Adrenal gland (tissue), 19 donors: ENCODE measurements around the gene LXN. TPM values are rescaled to one million over a fixed set of nuclear protein-coding genes. Genes with fewer than 3 reads are reported as not detected.

Experiments used
- DNase-seq, 7 donors: peaks; one replicate each; pipeline ENCODE4 v3.0.0-alpha.2; 2019 to 2020
- H3K27ac ChIP-seq, 5 donors: fragments of 200-600 bp; sonication (generic) in 4 of 5; 1 replicate in 3 of 5; 2 replicates in 2 of 5; pipeline versions ENCODE4 v1.5.1 to v1.8.0; 2016 to 2020; ENCODE audit warnings: mild to moderate bottlenecking in 1 of 5
- H3K27me3 ChIP-seq: fragments of 200-600 bp; 2 replicates; pipeline ENCODE4 v1.8.0; 2021
- H3K36me3 ChIP-seq, 2 donors: fragments of 200-600 bp; replicated peaks in 1 of 2; 1 replicate in 1 of 2; 2 replicates in 1 of 2; pipeline versions ENCODE4 v1.5.1 to v1.8.0; 2018 to 2022
- H3K4me1 ChIP-seq, 2 donors: fragments of 200-600 bp; replicated peaks in 1 of 2; 1 replicate in 1 of 2; 2 replicates in 1 of 2; pipeline versions ENCODE4 v1.5.1 to v1.8.0; 2018 to 2021
- H3K4me3 ChIP-seq, 4 donors: fragments of 200-600 bp; sonication (generic) in 3 of 4; one replicate each; pipeline ENCODE4 v1.5.1; 2016 to 2018
- H3K9me3 ChIP-seq, 3 donors: fragments of 200-600 bp; sonication (generic) in 1 of 3; replicated peaks in 1 of 3; 1 replicate in 2 of 3; 2 replicates in 1 of 3; pipeline versions ENCODE4 v1.5.1 to v1.8.0; 2016 to 2021
- POLR2A ChIP-seq, 2 donors: fragments of 450-650 bp; IDR thresholded peaks; one replicate each; pipeline ENCODE4 v1.6.1; 2017; ENCODE audit warnings: antibody characterized with exemption in 2 of 2, mild to moderate bottlenecking in 2 of 2, moderate library complexity in 1 of 2
- WGBS, 4 donors: extraction: QIAGEN DNeasy Blood & Tissue Kit in 2 of 4; methylation state at CpG; one replicate each; pipeline versions ENCODE4 v1.1.5 to v1.1.7; 2013 to 2017; 5-methylcytosine and 5-hydroxymethylcytosine counted together
- intact Hi-C, 2 donors: fragments of 100-400 bp; cut with DNase I; formaldehyde crosslinking; loops; one replicate each; pipeline versions ENCODE4 v1.14.1 to v1.15.0; 2022 to 2023
- long read RNA-seq, 10 donors: library from polyadenylated mRNA in 3 of 10; unstranded in 2 of 10; stranded (forward) in 1 of 10; transcript quantifications; one replicate each; pipeline ENCODE4 v2.0.0 and lab custom pipeline, GENCODE V29; 2021 to 2026
- polyA plus RNA-seq, 3 donors: library from polyadenylated mRNA; stranded (reverse); fragments of 200-250 nt in 2 of 3; fragments of 350-450 nt in 1 of 3; fragmentation: Illumina TruSeq in 1 of 3; extraction: RNeasy Lipid Tissue Mini Kit (QIAGEN cat#74804) in 1 of 3; gene quantifications; one replicate each; pipeline ENCODE4 v1.2.3, GENCODE V29; 2013 to 2014
- total RNA-seq, 9 donors: library from RNA; depleted of rRNA in 4 of 9; stranded (reverse); fragments of >200 nt in 4 of 9; fragments of 120-200 nt in 1 of 9; fragmentation: NEBNext Ultra II Directional in 1 of 9; extraction: Animal tissue kit (Norgen Biotek cat#: 25700) in 1 of 9; gene quantifications; one replicate each; pipeline versions ENCODE4 v1.1.0 to v1.2.4, GENCODE V29; 2013 to 2023
- TF ChIP-seq, protein P1 (sequence below), 6 experiments: fragments of 450-650 bp in 4 of 6; fragments of 200-600 bp in 2 of 6; sonication (generic) in 1 of 6; IDR thresholded peaks; 1 replicate in 5 of 6; 2 replicates in 1 of 6; pipeline versions ENCODE4 v1.5.1 to v1.8.0; 2016 to 2021; ENCODE audit warnings: antibody characterized with exemption in 6 of 6, mild to moderate bottlenecking in 2 of 6, moderate library complexity in 1 of 6
- donor health status: healthy with polysubstance abuse.
- donor health status: Bipolar disorder and iron deficiency.
- donor health status: DM: yes; HTN: yes; CAD: no.
- donor health status: DM: no; HTN: no; CAD: no.
- donor health status: DM: no; HTN: no; CAD: no.
- donor health status: DM: yes; HTN: yes; CAD: no.

The LXN gene, protein sequence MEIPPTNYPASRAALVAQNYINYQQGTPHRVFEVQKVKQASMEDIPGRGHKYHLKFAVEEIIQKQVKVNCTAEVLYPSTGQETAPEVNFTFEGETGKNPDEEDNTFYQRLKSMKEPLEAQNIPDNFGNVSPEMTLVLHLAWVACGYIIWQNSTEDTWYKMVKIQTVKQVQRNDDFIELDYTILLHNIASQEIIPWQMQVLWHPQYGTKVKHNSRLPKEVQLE
- 100 to 1,000 TPM in 1 of 9 donors, 10 to 100 TPM in 8; 20.5 to 100 (median 59.8) TPM for total RNA-seq
- 10 to 100 TPM; 23.5 to 60.6 (median 42.0) TPM for polyA plus RNA-seq
- long read RNA-seq, donor 1, transcript LXN-201 (6 exons, 1,116 nt), result major isoform, 17 of 17 reads
- long read RNA-seq, donor 1, partial matches to known transcripts, result 0 of 17 reads
- long read RNA-seq, donor 1, other reads (novel, unspliced or antisense), result 0 of 17 reads
- long read RNA-seq, donor 2, partial matches to known transcripts, result 72 of 90 reads
- long read RNA-seq, donor 2, other reads (novel, unspliced or antisense), result 15 of 90 reads
- long read RNA-seq, donor 3, transcript LXN-201 (6 exons, 1,116 nt), result major isoform, 12 of 12 reads
- long read RNA-seq, donor 3, partial matches to known transcripts, result 0 of 12 reads
- long read RNA-seq, donor 3, other reads (novel, unspliced or antisense), result 0 of 12 reads
- long read RNA-seq, donor 4, transcript LXN-201 (6 exons, 1,116 nt), result major isoform, 28 of 31 reads
- long read RNA-seq, donor 4, partial matches to known transcripts, result 0 of 31 reads
- long read RNA-seq, donor 4, other reads (novel, unspliced or antisense), result 3 of 31 reads
- long read RNA-seq, donor 5, transcript LXN-201 (6 exons, 1,116 nt), result major isoform, 72 of 81 reads
- long read RNA-seq, donor 5, partial matches to known transcripts, result 4 of 81 reads
- long read RNA-seq, donor 5, other reads (novel, unspliced or antisense), result 5 of 81 reads
- long read RNA-seq, donor 6, transcript LXN-201 (6 exons, 1,116 nt), result major isoform, 35 of 38 reads
- long read RNA-seq, donor 6, partial matches to known transcripts, result 2 of 38 reads
- long read RNA-seq, donor 6, other reads (novel, unspliced or antisense), result 1 of 38 reads
- long read RNA-seq, donor 7, transcript LXN-201 (6 exons, 1,116 nt), result major isoform, 7 of 23 reads
- long read RNA-seq, donor 7, partial matches to known transcripts, result 11 of 23 reads
- long read RNA-seq, donor 7, other reads (novel, unspliced or antisense), result 5 of 23 reads
- long read RNA-seq, donor 8, transcript LXN-201 (6 exons, 1,116 nt), result major isoform, 20 of 20 reads
- long read RNA-seq, donor 8, partial matches to known transcripts, result 0 of 20 reads
- long read RNA-seq, donor 8, other reads (novel, unspliced or antisense), result 0 of 20 reads
- long read RNA-seq, donor 9, transcript LXN-201 (6 exons, 1,116 nt), result major isoform, 11 of 11 reads
- long read RNA-seq, donor 9, partial matches to known transcripts, result 0 of 11 reads
- long read RNA-seq, donor 9, other reads (novel, unspliced or antisense), result 0 of 11 reads
- long read RNA-seq, donor 10, transcript LXN-201 (6 exons, 1,116 nt), result major isoform, 6 of 6 reads
- long read RNA-seq, donor 10, partial matches to known transcripts, result 0 of 6 reads
- long read RNA-seq, donor 10, other reads (novel, unspliced or antisense), result 0 of 6 reads

DNA sequence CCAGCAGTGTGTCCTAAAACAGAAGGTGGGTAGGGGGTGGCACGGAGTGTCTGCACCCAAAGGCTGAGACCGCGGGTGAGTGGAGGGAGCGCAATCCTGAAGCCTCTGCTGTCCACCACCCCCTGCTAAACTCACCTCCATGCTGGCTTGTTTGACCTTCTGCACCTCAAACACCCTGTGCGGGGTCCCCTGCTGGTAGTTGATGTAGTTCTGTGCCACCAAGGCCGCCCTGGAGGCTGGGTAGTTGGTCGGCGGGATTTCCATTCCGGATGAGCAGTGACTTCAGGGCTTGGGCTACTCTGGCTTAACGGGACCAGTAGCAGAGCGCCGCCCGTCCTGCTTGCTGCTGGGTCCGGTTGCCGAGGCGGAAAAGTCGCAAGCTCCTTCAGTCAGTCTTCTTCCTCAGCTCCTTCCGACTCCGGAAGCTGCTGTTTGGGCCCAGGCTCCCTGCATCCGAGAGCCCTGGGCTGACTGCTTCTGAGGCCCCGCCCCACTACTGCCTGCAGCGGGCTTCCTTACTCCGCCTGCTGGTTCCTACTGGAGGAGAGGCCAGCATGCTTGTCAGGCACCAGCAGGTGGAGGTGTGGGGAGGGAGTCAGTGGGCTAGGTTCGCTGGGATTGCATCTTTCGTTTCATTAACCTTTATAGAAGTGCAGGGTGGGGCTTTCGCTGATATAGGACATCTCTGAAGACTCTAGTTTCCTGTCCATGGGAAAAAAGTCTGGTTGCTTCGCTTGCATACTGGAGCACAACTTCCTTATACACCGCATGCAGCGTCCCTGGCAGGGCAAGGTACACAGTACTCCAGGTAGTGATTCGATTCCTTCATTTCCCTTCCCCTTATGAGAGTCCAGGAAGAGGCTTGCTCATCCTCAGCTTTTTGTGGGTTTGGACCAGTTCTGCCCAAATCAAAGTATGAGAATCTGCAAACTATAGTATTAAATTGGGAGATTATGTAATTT lies at the start of gene LXN:
Gene LXN (minus strand): TSS at position 434 of the 962 bp plus-strand sequence. CDS start 170 bp downstream, at position 264.
- 5 to 25% (median 8%) methylated on average over 14 to 30 of the region's 30 CpGs for WGBS, 4 donors

DNA sequence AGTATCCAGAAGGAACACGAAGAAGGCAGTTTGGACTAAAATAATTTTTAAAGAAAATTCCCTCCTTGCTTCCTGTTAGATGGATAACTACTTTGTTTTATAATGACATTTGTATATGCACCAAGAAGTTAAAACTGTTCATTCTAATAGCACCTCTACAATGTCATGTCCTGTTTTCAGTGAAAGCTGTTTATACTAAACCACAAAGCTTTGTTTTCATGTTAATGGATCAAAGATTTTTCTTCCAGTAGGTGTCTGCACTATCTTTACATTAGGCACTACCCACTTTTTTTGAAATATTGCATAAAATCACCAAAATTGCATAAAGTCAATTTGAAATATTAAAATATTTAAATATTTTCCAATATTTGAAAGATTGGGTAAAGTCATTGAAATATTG lies 49.7 kb upstream of the LXN start:
- 88 to 100% (median 94%) methylated on average over 1 of the region's 1 CpG for WGBS, 4 donors

More for the DNA sequence above, at the start of gene LXN:
- Histone ChIP-seq H3K9me3 (no peaks in the 10 kb centered on the region), H3K36me3 (peaks cover 0 to 6% of the 10 kb centered on the region in 2 donors), H3K27ac (peak within 1 kb of the TSS; percentile 4 to 86 (median 73)), H3K27me3 (no peaks in the 10 kb centered on the region), H3K4me1 (peaks cover 10 to 21% of the 10 kb centered on the region in 2 donors), H3K4me3 (peak within 1 kb of the TSS in 2 of 4 donors; percentile 58 to 70)
- DNase-seq, result peak; percentile 83 to 92 (median 87)
- peak in 1 of 2 donors; percentile 68 for TF ChIP-seq POLR2A (IDR thresholded peaks at IDR 0.05)
- TF ChIP-seq, protein P1, sequence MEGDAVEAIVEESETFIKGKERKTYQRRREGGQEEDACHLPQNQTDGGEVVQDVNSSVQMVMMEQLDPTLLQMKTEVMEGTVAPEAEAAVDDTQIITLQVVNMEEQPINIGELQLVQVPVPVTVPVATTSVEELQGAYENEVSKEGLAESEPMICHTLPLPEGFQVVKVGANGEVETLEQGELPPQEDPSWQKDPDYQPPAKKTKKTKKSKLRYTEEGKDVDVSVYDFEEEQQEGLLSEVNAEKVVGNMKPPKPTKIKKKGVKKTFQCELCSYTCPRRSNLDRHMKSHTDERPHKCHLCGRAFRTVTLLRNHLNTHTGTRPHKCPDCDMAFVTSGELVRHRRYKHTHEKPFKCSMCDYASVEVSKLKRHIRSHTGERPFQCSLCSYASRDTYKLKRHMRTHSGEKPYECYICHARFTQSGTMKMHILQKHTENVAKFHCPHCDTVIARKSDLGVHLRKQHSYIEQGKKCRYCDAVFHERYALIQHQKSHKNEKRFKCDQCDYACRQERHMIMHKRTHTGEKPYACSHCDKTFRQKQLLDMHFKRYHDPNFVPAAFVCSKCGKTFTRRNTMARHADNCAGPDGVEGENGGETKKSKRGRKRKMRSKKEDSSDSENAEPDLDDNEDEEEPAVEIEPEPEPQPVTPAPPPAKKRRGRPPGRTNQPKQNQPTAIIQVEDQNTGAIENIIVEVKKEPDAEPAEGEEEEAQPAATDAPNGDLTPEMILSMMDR (IDR thresholded peaks at IDR 0.05), result peak; percentile 41 to 78 (median 64)
- intact Hi-C loops, result loop anchor here (10.0 kb wide), 2 partner anchors 52 to 122 kb away; no protein-coding TSS in a partner anchor

More for the DNA sequence above, 49.7 kb upstream of the LXN start:
- intact Hi-C loops, result loop anchor here in 1 of 2 donors (10.0 kb wide), 1 partner anchor 47 kb away; the partner anchor contains the start of gene LXN
- H3K9me3 ChIP-seq, result no peaks in the 10 kb centered on the region
- H3K36me3 ChIP-seq, result no peaks in the 10 kb centered on the region
- TF ChIP-seq, protein P1 (IDR thresholded peaks at IDR 0.05), result no peak
- TF ChIP-seq POLR2A (IDR thresholded peaks at IDR 0.05), result no peak
- no peak overlapping the region for H3K4me3 ChIP-seq
- peaks cover 9 to 54% of the 10 kb centered on the region in 2 donors for H3K4me1 ChIP-seq
- H3K27me3 ChIP-seq, result no peaks in the 10 kb centered on the region
- DNase-seq, result no peak
- H3K27ac ChIP-seq, result peak overlapping the region in 1 of 5 donors; percentile 86
